HG03064 (cell line): ENCODE measurements around the gene TLE5.
"Not testable (repeated sequence)": the region's sequence is repeated elsewhere in the genome, so short reads cannot be mapped to it uniquely, and the experiment has no call there.

Experiments used
- ATAC-seq: cut with Tn5 transposase; IDR thresholded peaks from one replicate; pipeline ENCODE4 v1.9.1; 2021; ENCODE audit warnings: low read depth; ENCODE audit not compliant: unreplicated experiment

TLE5 gene

DNA sequence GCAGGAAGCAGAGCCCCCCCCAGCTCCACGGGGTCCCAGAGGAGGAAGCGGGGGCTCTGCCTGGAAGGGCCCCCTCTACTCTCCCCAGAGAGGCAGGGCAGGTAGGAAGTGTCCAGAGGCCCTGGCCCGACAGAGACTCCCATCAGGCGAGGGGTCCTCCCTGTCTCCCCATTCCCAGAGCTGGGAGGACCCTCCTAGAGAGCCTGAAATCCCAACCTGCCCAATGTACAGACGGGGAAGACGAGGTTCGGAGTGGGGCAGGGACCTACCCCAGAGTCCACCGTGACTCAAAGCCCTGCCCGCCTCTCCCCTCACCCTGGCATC lies 34.4 kb downstream of the TLE5 start:
- no peak for ATAC-seq

DNA sequence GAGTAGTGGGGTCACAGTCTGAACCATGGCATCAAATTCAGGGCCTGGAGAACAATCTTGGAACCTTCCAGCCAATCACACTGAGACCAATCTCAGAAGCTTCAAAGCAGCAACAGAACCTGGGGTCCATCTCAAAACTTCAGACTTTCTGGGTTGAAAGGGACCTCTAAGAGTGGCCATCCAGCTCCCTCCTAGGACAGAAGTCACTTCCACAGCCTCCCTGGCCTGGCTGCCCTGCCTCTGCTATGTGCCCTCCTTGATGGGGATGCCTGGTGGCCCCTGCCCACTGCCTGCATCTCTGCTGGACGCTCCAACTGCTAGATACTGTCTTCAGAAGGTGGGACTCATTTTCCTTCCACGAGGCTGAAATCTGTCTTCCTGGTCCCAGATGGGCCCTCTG lies 35.0 kb downstream of the TLE5 start:
- ATAC-seq, result no peak

DNA sequence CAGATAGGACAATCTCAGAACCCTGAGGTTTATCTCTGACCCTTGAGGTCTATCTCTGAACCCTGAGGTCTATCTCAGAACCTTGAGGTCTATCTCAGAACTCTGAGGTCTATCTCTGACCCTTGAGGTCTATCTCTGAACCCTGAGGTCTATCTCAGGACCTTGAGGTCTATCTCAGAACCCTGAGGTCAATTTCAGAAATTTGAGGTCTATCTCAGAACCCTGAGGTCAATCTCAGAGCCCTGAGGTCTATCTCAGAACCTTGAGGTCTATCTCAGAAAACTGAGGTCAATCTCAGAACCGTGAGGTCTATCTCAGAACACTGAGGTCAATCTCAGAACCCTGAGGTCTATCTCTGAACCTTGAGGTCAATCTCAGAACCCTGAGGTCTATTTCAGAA lies 35.5 kb downstream of the TLE5 start:
- no peak for ATAC-seq

DNA sequence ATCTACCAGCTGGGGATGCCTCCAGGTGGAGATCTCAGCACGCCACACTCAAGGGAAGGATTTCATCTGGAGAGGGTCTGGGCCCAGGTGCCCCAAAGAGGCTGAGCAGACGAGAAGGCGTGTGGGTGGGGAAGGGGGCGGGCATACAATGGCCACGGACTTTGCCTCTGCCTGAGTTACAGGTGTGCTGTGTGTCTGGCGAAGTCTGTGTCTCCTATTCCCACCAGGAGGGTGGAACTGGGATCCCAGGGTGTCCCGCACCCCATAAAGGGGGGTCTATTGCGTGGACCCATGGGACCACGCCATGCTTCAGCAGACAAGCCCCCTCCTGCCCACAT lies 36.8 kb downstream of the TLE5 start:
- no peak for ATAC-seq

DNA sequence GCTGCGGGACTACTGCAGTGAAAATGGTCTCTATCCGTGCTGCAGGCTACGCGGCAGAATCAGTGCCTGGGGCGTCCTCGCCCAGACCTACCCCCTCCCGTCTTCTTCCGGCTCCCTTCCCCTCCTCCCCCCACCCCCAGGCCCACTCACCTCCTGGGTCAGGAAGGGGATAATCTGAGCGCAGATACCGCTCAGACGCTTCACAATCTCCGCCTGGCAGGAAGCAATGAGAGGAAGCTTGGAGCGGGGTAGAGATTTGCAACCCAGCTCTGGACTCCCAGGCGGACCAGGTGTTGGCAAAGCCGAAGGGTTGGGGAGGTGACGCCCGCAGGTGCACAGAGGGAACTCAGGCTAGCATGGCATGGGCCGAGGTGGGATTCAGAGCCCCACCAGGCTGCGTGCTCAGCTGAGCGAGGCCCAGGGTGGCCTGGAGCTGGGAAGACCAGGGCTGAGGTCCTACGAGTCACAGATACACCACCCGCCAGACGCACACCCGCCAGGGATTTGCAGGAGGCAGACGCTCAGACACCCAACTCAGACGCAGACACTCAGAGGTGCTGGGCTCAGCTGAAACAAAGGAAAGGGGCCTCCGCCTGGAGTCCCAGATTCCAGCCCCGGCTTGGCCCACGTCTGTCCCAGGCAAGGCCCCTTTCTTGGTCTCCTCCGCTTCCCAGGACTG lies 37.3 kb downstream of the TLE5 start:
- ATAC-seq, result no peak

DNA sequence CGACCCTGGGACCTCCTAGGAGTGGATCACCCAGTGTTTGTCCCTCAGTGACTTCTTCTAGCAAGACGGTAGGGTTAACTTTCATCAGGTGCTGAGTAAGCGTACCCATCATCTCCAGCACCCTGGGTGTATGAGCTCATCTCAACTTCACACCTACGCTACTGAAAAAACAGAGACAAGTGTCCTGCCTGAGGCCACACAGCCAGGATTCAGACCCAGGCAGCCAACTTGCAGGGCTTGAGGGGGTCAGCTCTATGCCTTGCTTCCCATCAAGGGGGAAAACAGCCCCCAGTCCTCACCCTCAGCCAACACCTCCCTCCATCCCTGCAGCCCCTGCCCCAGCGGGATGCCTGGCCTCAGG lies 37.8 kb downstream of the TLE5 start:
- ATAC-seq, result no peak

DNA sequence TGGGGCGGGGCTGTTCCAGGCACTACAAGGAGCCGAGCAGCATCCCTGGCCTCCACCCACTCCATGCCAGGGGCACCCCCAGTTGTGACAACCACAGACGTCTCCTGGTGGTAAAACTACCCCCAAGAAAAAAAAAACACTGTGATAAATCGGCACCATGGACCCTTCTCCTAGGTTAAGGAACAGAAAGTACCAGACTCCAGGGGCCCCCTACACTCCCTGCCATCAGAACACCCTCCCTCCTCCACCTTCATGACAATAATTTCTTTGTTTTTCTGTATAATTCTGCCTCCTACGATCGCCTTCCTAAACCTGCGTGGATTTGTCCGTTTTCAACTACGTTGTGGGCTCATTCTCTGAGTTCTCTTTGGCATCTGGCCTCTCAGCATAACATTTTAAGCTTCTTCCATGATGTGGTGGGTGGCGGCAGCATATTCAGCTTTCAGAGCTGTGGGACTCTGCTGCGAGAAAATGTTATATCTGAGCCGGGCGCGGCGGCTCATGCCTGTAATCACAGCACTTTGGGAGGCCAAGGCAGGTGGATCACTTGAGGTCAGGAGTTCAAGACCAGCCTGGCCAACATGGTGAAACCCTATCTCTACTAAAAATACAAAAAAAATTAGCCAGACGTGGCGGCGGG lies 41.9 kb downstream of the TLE5 start:
- ATAC-seq, result no peak

DNA sequence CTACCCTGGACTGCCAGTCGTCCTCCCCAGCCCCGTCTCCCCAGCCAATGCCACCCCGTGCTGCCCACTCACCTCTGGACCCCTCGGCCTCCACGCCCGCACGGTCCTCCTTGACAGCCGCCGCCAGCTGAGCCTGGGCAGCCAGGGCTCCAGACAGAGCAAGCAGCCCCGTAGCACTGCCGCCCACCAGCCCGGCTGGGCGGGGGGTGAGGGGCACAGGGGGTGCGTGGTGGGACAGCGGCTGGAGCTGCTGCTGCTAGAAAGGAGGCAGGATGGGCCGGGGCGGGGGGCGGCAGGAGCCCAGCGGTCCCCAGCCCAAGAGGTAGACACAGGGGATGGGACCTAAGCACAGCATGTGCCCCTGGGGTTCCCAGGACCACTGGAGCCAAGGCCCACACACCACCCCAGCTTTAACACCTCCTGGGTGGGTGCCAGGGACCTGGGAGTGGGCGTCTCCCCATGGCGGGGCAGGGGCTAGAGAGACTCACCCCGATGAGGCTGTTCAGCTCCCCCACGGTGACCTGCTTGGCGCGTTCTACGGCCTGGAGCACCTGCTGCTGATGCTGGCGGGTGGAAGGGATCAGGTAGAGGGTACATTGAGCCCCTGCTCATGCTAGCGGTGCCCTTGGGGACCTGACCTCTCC lies 43.0 kb downstream of the TLE5 start:
- no peak for ATAC-seq

DNA sequence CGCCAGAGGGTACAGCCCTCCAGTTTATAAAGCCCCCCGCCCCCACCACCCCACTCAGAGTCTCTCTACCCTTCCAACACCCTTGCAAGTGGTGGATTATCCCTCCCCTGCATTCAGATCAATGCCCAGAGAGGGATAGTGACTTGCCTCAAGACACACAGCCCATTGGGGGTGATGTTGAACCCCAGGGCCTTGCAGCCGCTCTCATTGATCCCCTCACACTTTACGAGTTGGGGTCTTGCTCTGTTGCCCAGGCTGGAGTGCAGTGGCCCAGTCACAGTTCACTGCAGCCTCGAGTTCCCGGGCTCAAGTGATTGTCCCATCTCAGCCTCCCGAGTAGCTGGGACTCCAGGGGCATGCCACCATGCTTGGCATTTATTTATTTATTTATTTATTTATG lies 44.4 kb downstream of the TLE5 start:
- ATAC-seq, result no peak

DNA sequence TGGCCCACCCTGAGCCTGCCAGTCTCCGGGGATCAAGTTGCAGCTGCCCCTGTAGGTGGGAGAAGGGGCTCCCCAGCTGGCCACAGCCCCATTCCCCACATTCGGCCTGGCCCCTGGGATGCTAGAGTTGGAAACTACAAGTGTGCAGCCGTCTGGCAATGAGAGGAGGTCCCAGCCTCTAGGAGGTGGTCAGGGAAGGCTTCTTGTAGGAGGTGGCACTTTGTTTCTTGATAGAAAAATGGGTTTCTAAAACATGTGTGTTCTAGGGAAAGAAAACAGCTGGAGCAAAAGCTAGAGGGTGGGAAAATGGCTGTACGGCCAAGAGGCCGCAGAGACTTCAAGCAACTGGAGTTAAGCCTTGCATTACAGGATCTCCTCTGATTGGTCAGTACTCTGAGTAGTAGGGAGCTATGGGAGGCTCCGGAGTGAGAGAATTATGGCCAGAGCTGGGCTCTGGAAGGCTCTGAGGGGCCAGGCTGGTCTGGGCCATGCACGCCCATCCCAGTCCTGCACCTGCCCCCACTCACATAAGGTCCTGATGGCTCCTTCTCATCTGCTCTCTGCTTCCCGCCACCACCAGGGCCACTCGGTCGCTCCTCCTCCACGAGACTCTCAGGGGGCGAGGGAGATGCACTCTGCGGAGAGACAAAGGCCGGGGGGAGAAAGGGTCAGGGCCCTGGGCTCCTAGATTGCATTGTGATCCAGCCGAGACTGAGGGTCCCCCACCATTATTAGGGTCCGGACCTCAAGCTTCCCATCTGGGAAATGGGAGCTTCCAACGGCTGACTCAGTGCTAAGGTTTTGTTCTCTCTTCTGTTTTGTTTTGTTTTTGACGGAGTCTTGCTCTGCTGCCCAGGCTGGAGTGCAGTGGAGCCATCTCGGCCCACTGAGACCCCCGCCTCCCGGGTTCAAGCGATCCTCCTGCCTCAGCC lies 46.9 kb downstream of the TLE5 start:
- ATAC-seq, result no peak

DNA sequence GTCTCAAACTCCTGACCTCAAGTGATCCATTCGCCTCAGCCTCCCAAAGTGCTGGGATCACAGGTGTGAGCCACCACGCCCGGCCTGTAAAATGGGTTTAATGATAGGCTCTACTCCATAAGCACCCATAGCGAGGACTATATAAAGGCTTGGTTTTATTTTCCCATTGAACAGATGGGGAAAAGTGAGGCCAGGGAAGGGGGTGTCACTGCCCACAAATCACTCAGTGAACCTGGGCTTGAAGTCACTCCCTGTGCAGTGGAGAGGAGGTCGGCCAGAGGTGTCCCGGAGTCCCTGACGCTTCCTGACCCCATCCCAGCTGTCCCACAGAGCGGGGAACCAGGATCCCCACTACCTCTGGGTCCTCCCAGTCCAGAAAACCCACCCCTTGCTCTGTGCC lies 48.2 kb downstream of the TLE5 start:
- ATAC-seq, result no peak

DNA sequence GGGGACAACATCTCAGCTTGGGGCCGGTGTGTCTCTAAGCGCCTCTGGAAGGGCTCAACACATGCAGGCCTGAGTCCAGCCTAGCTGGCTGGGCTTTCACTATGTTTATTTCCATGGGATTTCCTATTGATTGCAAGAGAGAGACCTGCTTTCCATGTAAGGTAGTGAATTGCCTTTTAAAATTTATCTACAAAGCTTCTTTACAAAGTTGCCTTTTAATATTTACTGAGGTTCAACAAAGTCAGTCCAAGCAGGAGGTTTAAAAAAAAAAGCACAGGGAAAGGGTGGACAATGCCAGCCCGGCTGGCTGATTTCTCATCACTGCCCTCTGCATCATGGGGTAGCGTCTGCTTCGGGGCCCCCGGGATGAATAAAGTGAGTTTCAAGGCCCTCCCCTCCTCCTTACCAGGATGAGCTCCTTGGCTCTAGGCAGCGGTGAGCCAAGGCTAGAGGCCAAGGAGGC lies 49.0 kb downstream of the TLE5 start:
- no peak for ATAC-seq

DNA sequence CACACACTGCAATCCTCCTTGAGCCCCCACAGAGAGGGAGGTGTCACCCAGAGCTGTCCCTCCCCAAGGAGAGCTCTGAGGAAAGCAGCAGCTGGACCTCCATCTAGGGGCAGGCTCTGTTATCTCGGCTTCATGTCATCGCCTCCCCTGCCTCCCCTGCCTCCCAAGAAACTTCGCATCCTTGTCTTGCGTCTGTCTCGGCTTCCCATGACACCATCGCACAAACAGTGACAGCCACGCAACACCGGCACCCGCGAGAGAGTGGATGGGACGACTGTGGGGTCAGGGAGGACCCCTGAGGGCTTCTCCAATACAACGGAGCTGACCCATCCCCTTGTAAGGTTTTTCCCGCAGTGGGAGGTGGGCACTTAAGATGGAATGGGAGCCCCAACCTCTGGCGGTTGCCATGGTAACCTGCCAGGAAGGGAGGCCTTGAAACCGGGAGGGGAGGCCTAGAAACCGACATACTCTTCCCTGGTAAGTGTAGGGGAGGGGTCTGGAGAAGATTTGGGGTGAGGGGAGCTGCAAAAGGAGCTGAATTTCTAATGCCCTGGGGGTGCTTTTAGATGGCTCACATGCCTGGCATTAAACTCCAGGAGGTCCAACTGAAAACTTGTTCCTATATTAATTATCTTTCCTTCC lies 49.6 kb downstream of the TLE5 start:
- no peak for ATAC-seq

DNA sequence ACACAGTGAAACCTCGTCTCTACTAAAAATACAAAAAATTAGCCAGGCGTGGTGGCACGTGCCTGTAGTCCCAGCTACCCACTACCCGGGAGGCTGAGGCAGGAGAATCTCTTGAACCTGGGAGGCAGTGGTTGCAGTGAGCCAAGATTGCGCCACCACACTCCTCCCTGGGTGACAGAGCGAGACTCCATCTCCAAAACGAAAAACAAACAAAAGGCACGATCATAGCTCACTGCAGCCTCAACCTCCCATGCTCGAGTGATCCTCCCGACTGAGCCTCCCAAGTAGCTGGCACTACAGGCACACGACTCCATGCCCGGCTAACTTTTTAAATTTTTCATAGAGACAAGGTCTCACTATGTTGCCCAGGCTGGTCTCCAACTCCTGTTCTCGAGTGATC lies 50.2 kb downstream of the TLE5 start:
- ATAC-seq, result not testable (repeated sequence)

DNA sequence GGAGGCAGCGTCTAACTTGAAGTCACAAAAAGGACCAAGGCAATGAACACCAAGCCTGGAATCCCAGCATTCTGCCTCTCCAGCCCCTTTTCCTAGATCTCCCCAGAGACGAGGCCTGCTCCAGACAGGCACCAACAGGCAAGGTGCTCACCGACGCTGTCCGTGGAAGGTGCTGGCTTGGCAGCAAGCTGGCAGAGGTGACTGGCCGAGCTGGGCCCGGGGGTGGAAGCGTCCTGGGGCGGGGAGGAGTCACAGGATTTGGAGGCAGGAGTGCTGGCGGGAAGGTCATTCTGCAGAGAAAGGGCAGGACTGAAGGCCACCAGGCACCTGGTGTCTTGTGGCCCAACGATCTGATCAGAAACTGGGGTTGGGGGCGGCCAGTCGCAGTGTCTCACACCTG lies 51.4 kb downstream of the TLE5 start:
- no peak for ATAC-seq

DNA sequence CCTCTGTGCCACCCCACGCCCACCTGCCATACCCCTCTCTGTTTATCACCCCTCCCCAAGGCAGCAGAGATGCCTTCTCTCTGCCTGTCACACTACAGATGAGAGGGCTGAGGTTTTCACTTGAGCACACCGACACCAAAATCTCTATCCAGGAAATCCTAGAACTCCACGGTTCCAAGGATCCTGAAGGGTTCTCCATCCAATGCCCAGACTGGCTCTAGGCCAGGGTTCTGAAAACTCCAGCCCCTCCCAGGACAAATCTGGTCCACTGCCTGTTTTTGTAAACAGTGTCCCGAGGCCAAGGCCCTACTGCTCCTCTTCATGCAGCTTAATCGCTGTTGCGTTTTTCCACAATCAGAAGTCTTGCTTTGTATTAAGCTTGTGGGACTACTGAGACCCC lies 53.3 kb downstream of the TLE5 start:
- ATAC-seq, result no peak

DNA sequence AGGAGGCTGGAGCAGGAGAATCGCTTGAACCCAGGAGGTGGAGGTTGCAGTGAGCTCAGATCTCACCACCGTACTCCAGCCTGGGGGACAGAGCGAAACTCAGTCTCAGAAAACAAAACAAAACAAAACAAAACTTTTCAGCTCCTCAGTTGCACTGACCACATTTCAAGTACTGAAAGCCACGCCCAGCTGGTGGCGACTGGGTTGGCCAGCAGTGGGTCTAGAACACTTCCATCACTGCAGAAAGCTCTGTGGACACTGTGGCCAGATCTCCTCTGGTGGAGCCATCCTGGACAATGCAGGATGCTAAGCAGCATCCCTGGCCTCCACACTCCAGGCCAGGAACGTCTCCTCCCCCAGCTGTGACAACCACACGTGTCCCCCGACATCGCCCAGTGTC lies 54.3 kb downstream of the TLE5 start:
- no peak for ATAC-seq

DNA sequence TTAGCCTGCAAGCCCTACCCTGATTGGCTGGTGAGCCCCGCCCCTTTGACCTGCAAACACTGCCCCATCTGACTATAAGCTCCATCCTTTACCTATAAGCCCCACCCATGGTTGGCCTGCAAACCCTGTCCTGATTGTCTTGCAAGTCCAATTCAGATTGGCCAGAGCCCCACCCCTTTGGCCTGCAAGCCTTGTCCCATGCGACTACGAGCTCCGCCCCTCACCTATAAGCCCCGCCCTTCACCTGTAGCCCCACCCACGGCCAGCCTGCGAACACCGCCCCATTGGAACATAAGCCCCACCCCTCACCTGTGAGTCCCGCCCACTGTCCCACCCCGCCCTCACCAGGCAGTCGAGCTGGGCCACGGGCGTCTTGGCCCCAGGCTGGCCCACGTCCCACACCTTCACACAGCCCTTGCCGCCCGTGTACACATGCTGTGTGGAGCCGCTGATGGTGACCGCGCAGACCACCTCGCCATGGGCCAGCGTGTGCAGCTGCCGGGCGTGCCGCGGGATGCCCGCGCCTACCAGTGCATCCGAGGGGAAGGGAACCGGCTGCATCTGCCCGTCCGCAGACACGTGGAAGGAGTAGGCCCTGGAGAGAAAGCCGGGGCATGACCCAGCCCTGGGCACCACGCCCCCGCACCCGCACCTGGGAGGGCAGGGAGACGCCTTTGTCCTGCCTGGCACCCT lies 56.1 kb downstream of the TLE5 start:
- no peak for ATAC-seq

DNA sequence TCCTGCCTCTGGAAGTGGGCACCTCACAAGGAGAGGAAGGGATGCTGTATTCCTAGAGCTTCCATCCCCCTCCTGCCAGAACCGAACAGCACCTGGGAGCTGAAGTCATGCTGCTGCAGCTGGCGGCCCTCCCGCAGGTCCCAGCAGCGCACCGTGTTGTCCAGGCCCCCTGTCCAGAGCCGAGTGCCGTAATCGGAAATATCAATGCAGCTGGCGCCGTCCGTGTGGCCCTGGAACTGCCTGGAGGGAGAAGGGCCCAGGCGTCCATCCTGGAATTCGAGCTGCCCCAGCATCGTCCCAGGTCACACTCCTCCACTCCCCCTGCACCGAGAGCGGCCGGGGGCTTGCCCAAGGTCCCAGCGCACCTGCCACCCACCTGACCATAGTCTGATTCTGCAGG lies 57.0 kb downstream of the TLE5 start:
- ATAC-seq, result no peak

DNA sequence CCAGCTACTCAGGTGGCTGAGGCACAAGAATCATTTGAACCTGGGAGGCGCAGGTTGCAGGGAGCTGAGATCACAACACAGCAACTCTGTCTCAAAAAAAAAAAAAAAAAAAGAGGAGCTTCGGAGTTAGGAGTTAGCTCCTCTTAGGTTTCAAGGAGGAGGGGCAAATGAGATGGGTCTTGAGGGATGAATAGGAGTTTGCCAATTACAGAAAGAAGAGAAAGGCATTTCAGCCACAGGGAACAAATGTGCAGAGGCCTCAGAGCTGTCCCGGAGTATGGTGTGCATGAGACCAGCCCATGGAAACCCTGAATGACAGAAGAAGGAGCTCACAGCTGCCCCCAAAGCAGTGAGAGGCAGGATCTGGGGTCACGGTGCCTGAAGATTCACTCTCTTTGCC lies 57.8 kb downstream of the TLE5 start:
- no peak for ATAC-seq
